Posterior cingulate gyrus (tissue), 11 donors: Measurements from ENCODE around the gene SPTLC2.
A peak's percentile ranks its signal among the peaks of the same experiment; 100 is the strongest.

Experiments
- DNase-seq, 10 donors: peaks; one replicate each; pipeline versions ENCODE4 v3.0.0 to v3.0.0-alpha.2; 2020 to 2021; ENCODE audit warnings: mixed read lengths in 3 of 10
- intact Hi-C: fragments of 100-400 bp; cut with DNase I; formaldehyde crosslinking; loops from one replicate; pipeline ENCODE4 v1.15.1; 2023

SPTLC2 gene

GRCh38 chr14:77523109-77523508 lies 93.3 kb downstream of the SPTLC2 start:
- DNase-seq: no peak

GRCh38 chr14:77520555-77520954 lies 95.9 kb downstream of the SPTLC2 start:
- no peak for DNase-seq
- intact Hi-C loops: no loop called here

More at GRCh38 chr14:77523109-77523508, 93.3 kb downstream of the SPTLC2 start:
- intact Hi-C loops: no loop called here

GRCh38 chr14:77516126-77516525 lies 100.3 kb downstream of the SPTLC2 start:
- DNase-seq: no peak
- intact Hi-C loops: no loop called here

GRCh38 chr14:77511486-77512162 lies 104.8 kb downstream of the SPTLC2 start:
- no peak for DNase-seq
- intact Hi-C loops: no loop called here

GRCh38 chr14:77509366-77509765 lies 107.1 kb downstream of the SPTLC2 start:
- no peak for DNase-seq
- intact Hi-C loops: loop anchor here (2.0 kb wide), 1 partner anchor 77 kb away; no protein-coding TSS in a partner anchor

- DNase-seq: no peak
- intact Hi-C loops: loop anchor here (2.0 kb wide), 1 partner anchor 78 kb away; no protein-coding TSS in a partner anchor
Measured at GRCh38 chr14:77508876-77509275, 107.6 kb downstream of the SPTLC2 start.

GRCh38 chr14:77508249-77508648 lies 108.2 kb downstream of the SPTLC2 start:
- intact Hi-C loops: loop anchor here (2.0 kb wide), 1 partner anchor 79 kb away; no protein-coding TSS in a partner anchor
- no peak for DNase-seq

GRCh38 chr14:77507762-77508161 lies 108.7 kb downstream of the SPTLC2 start:
- no peak for DNase-seq
- intact Hi-C loops: loop anchor here (2.0 kb wide), 1 partner anchor 79 kb away; no protein-coding TSS in a partner anchor

GRCh38 chr14:77505031-77505430 lies 111.4 kb downstream of the SPTLC2 start:
- no peak for DNase-seq
- intact Hi-C loops: no loop called here

- intact Hi-C loops: no loop called here
- DNase-seq: no peak
Measured at GRCh38 chr14:77503138-77503537, 113.3 kb downstream of the SPTLC2 start.

- intact Hi-C loops: no loop called here
Measured at GRCh38 chr14:77502109-77502782, 114.2 kb downstream of the SPTLC2 start.

GRCh38 chr14:77498984-77499527 lies 117.4 kb downstream of the SPTLC2 start:
- peak in 1 of 10 donors; percentile 68 for DNase-seq
- intact Hi-C loops: no loop called here

More at GRCh38 chr14:77502109-77502782, 114.2 kb downstream of the SPTLC2 start:
- no peak for DNase-seq

GRCh38 chr14:77498120-77498979 lies 118.1 kb downstream of the SPTLC2 start, which contains the start of gene ISM2:
TSS of gene ISM2 (minus strand) at chr14:77498816. CDS start at chr14:77498793, 23 bp downstream.
- DNase-seq: peak in 8 of 10 donors; percentile 26 to 90 (median 37)
- intact Hi-C loops: no loop called here

- intact Hi-C loops: no loop called here
- DNase-seq: peak in 3 of 10 donors; percentile 49 to 82 (median 67)
Measured at GRCh38 chr14:77495334-77495733, 121.1 kb downstream of the SPTLC2 start.

GRCh38 chr14:77491056-77491455 lies 125.4 kb downstream of the SPTLC2 start:
- intact Hi-C loops: no loop called here
- peak in 1 of 10 donors; percentile 74 for DNase-seq

GRCh38 chr14:77490347-77490986 lies 126.0 kb downstream of the SPTLC2 start:
- DNase-seq: peak in 1 of 10 donors; percentile 39

GRCh38 chr14:77489041-77489440 lies 127.4 kb downstream of the SPTLC2 start:
- intact Hi-C loops: no loop called here

More at GRCh38 chr14:77490347-77490986, 126.0 kb downstream of the SPTLC2 start:
- intact Hi-C loops: no loop called here

GRCh38 chr14:77488558-77488957 lies 127.9 kb downstream of the SPTLC2 start:
- peak in 1 of 10 donors; percentile 71 for DNase-seq
- intact Hi-C loops: no loop called here

More at GRCh38 chr14:77489041-77489440, 127.4 kb downstream of the SPTLC2 start:
- peak in 1 of 10 donors; percentile 43 for DNase-seq

- peak in 1 of 10 donors; percentile 61 for DNase-seq
- intact Hi-C loops: no loop called here
Measured at GRCh38 chr14:77485901-77486678, 130.3 kb downstream of the SPTLC2 start.
